Peyer's patch (tissue), 4 donors: ENCODE measurements around the gene NKX6-1.

Source experiments
- CTCF ChIP-seq, 6 experiments: fragments of 450-650 bp in 4 of 6; fragments of 200-600 bp in 2 of 6; sonication (generic) in 1 of 6; IDR thresholded peaks; one replicate each; pipeline ENCODE4 v1.5.1; 2017 to 2019; ENCODE audit warnings: antibody characterized with exemption in 6 of 6, mild to moderate bottlenecking in 3 of 6, moderate library complexity in 1 of 6
- POLR2A ChIP-seq, 2 donors: fragments of 450-650 bp; IDR thresholded peaks; one replicate each; pipeline ENCODE4 v1.5.1; 2017; ENCODE audit warnings: antibody characterized with exemption in 2 of 2, mild to moderate bottlenecking in 2 of 2, moderate library complexity in 2 of 2

- TF ChIP-seq CTCF (IDR thresholded peaks at IDR 0.05) (no peak), POLR2A (IDR thresholded peaks at IDR 0.05) (no peak)
Observed at GRCh38 chr4:84490663-84491062, 8.4 kb downstream of the NKX6-1 start.
